ENCODE data around the gene STEAP3. TPM values are rescaled to one million over a fixed set of nuclear protein-coding genes. Genes with fewer than 3 reads are reported as not detected.

STEAP3 gene
- total RNA-seq, 1 experiment from 2014 or later: 24.0 TPM

GRCh38 chr2:119236796-119237195, 13.2 kb downstream of the STEAP3 start:
- no peak for TF ChIP-seq MAX (CRISPR knock-in tag; IDR thresholded peaks at IDR 0.05)
- no peak for TF ChIP-seq TCF7 (CRISPR knock-in tag; IDR thresholded peaks at IDR 0.05; ENCODE audit: low read depth)
- no peak for TF ChIP-seq CTCF (IDR thresholded peaks at IDR 0.05)
- ChIA-PET CTCF (interaction anchor here (0.8 to 1.3 kb wide), 2 partner anchors 18 to 225 kb away, joined by 3 read pairs; no protein-coding TSS in a partner anchor), POLR2A (no interaction called here)
- ATAC-seq (no peak), DNase-seq (ENCODE audit: low spot score) (no peak)
- H3K4me1 Mint-ChIP-seq: peaks cover 69% of the 10 kb centered on the region
- H3K9me3 Mint-ChIP-seq: no peaks in the 10 kb centered on the region
- H3K27ac Mint-ChIP-seq: no peak overlapping the region
- no peaks in the 10 kb centered on the region for H3K36me3 Mint-ChIP-seq
- no peak overlapping the region for H3K4me3 Mint-ChIP-seq
- H3K27me3 Mint-ChIP-seq (ENCODE audit: low read depth): no peaks in the 10 kb centered on the region

- ChIA-PET POLR2A (interaction anchor here (0.6 kb wide), 1 partner anchor 84 kb away, joined by 3 read pairs; no protein-coding TSS in a partner anchor), CTCF (interaction anchor here (0.6 to 1.2 kb wide), 6 partner anchors 13 to 236 kb away, joined by 3 to 5 read pairs (median 3); no protein-coding TSS in a partner anchor)
- TF ChIP-seq GRHL2 (CRISPR knock-in tag; IDR thresholded peaks at IDR 0.05; ENCODE audit: insufficient replicate concordance, severe bottlenecking) (no peak), NR2C2 (CRISPR knock-in tag; IDR thresholded peaks at IDR 0.05) (no peak), KAT7 (CRISPR knock-in tag; IDR thresholded peaks at IDR 0.05; ENCODE audit: borderline replicate concordance) (no peak), ZNF671 (CRISPR knock-in tag; IDR thresholded peaks at IDR 0.05) (no peak), PRDM15 (CRISPR knock-in tag; IDR thresholded peaks at IDR 0.05) (peak; percentile 40; the same call in 1 of the 2 replicates), ZNF423 (CRISPR knock-in tag; IDR thresholded peaks at IDR 0.05) (0 out of 2 replicates have a peak, but pooled peaks have one; percentile 9)
- no peak overlapping the region for H3K4me3 Mint-ChIP-seq
- no peaks in the 10 kb centered on the region for H3K27me3 Mint-ChIP-seq (ENCODE audit: low read depth)
- peak; percentile 71 for ATAC-seq
- peak; percentile 30 for DNase-seq (ENCODE audit: low spot score)
- peaks cover 5% of the 10 kb centered on the region; the same call in 1 of the 2 replicates for H3K9me3 Mint-ChIP-seq
- peak overlapping the region; percentile 94 for H3K27ac Mint-ChIP-seq
- H3K4me1 Mint-ChIP-seq: peaks cover 51% of the 10 kb centered on the region
- H3K36me3 Mint-ChIP-seq: peaks cover 8% of the 10 kb centered on the region
Observed at GRCh38 chr2:119240311-119241204, 16.9 kb downstream of the STEAP3 start.

- CTCF ChIA-PET: interaction anchor here (0.6 to 1.4 kb wide), 6 partner anchors 12 to 47 kb away, joined by 3 to 4 read pairs (median 3); no protein-coding TSS in a partner anchor
- Mint-ChIP-seq H3K4me3 (no peak overlapping the region), H3K9me3 (peaks cover 5% of the 10 kb centered on the region; the same call in 1 of the 2 replicates), H3K27ac (no peak overlapping the region), H3K4me1 (peaks cover 50% of the 10 kb centered on the region), H3K27me3 (ENCODE audit: low read depth) (no peaks in the 10 kb centered on the region), H3K36me3 (peaks cover 14% of the 10 kb centered on the region)
- TF ChIP-seq ETV6 (CRISPR knock-in tag; IDR thresholded peaks at IDR 0.05): no peak
- TF ChIP-seq AR (CRISPR knock-in tag; IDR thresholded peaks at IDR 0.05): no peak
- ATAC-seq: peak; percentile 19; the same call in 1 of the 2 replicates
- POLR2A ChIA-PET: no interaction called here
- no peak for DNase-seq (ENCODE audit: low spot score)
Observed at GRCh38 chr2:119241205-119241532, 17.5 kb downstream of the STEAP3 start.
